Type B pancreatic cell (in vitro differentiated cells): ENCODE measurements around the gene CCND3. TPM values are rescaled to one million over a fixed set of nuclear protein-coding genes. Genes with fewer than 3 reads are reported as not detected.

Experiments used
- DNase-seq: peaks from one replicate; pipeline ENCODE4 v3.0.0; 2021; ENCODE audit warnings: mixed read lengths; ENCODE audit not compliant: unreplicated experiment; ENCODE audit errors: extremely low spot score
- H3K27ac Mint-ChIP-seq: 2 replicates; pipeline ENCODE4 v1.8.0; 2021; ENCODE audit warnings: mild to moderate bottlenecking, mixed read lengths
- H3K27me3 Mint-ChIP-seq: 2 replicates; pipeline ENCODE4 v1.8.0; 2021; ENCODE audit warnings: mixed read lengths
- H3K36me3 Mint-ChIP-seq: 2 replicates; pipeline ENCODE4 v1.8.0; 2021; ENCODE audit warnings: mixed read lengths
- H3K4me1 Mint-ChIP-seq: one replicate; pipeline ENCODE4 v1.8.0; 2021; ENCODE audit warnings: mixed read lengths; ENCODE audit not compliant: unreplicated experiment
- H3K4me3 Mint-ChIP-seq: 2 replicates; pipeline ENCODE4 v1.8.0; 2021; ENCODE audit warnings: mild to moderate bottlenecking, mixed read lengths
- H3K9me3 Mint-ChIP-seq: 2 replicates; pipeline ENCODE4 v1.8.0; 2021; ENCODE audit warnings: mixed read lengths
- total RNA-seq: library from RNA; stranded (reverse); gene quantifications from 2 replicates; pipeline ENCODE4 v1.2.1, GENCODE V29; 2021; ENCODE audit warnings: low replicate concordance
- TF ChIP-seq, protein P1 (sequence below): fragments of 200-600 bp; sonication (generic); conservative IDR thresholded peaks from 2 replicates; pipeline ENCODE4 v1.5.0; 2021; ENCODE audit warnings: antibody characterized with exemption, mild to moderate bottlenecking

The CCND3 gene
- total RNA-seq, 1 donor from 2014 or later = 60.4 TPM

DNA sequence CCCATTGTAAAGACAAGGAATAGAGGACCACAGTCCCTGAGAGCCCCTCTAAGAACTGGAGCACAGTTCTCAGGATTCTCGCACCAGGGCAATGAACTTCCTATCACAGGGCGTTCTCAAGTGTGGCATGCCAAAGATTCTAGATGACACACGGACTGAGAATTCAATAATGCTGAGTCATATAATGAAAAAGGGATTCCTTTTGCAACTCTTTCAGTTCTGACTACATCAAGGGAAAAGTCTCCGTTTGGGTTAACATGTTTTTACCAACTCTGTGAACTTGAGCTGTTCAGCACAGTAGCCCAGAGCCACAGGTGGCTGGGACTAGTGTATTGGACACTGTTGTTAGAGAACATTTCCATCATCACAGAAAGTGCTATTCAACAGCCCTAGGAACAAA is 24.1 kb downstream of the CCND3 start:
- H3K4me1 Mint-ChIP-seq = peaks cover 10% of the 10 kb centered on the region
- DNase-seq = no peak
- H3K27ac Mint-ChIP-seq = peak overlapping the region; percentile 79
- H3K4me3 Mint-ChIP-seq = peak overlapping the region; percentile 67
- H3K36me3 Mint-ChIP-seq = peaks cover 10% of the 10 kb centered on the region
- H3K27me3 Mint-ChIP-seq = no peaks in the 10 kb centered on the region
- TF ChIP-seq, protein P1, sequence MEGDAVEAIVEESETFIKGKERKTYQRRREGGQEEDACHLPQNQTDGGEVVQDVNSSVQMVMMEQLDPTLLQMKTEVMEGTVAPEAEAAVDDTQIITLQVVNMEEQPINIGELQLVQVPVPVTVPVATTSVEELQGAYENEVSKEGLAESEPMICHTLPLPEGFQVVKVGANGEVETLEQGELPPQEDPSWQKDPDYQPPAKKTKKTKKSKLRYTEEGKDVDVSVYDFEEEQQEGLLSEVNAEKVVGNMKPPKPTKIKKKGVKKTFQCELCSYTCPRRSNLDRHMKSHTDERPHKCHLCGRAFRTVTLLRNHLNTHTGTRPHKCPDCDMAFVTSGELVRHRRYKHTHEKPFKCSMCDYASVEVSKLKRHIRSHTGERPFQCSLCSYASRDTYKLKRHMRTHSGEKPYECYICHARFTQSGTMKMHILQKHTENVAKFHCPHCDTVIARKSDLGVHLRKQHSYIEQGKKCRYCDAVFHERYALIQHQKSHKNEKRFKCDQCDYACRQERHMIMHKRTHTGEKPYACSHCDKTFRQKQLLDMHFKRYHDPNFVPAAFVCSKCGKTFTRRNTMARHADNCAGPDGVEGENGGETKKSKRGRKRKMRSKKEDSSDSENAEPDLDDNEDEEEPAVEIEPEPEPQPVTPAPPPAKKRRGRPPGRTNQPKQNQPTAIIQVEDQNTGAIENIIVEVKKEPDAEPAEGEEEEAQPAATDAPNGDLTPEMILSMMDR = no peak
- H3K9me3 Mint-ChIP-seq = no peaks in the 10 kb centered on the region

DNA sequence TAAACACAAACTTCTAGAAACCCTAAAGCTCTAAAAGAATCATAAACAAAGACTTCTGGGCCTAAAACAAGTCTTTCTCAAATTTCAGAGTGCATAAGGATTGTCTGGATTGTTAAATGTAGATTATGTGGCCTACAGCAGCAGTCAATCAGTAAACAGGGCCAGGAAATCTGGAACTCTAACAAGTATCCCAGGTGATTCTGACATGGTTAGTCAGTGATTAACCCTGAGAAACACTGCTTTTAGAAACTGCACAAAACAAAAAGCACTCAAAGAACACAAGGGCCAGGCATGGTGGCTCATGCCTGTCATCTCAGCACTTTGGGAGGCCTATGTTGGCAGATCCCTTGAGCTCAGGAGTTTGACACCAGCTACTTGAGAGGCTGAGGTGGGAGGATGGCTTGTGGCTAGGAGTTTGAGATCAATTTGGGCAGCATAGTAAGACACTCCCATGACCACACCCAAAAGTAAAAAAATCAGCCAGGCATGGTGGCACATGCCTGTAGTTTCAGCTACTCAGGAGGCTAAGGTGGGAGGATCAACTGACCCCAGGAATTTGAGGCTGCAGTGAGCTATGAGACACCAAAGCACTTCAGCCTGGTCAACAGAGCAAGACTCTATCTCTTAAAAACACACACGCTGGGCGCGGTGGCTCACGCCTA is 26.6 kb downstream of the CCND3 start:
- Mint-ChIP-seq H3K27me3 (no peaks in the 10 kb centered on the region), H3K4me1 (peaks cover 3% of the 10 kb centered on the region), H3K36me3 (peaks cover 10% of the 10 kb centered on the region), H3K27ac (no peak overlapping the region), H3K9me3 (no peaks in the 10 kb centered on the region), H3K4me3 (no peak overlapping the region)
- TF ChIP-seq, protein P1 = no peak
- DNase-seq = no peak

DNA sequence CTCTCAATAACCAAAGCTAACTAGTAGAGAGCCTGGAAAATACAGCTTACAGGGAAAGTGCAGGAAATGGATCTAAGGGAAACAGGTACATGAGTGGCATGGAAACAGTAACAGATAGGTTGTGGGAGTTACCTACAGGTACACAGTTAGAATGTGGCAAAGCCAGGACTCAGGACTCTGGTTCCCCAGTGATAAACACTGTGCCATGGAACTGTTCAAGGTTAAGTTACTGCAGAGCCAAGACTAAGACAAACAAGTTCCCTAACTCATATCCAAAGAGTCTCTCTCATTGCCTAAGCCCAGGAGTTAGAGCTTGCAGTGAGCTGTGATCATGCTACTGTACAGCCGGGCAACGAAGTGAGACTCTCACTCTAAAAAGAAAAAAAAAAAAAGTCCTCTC is 27.3 kb downstream of the CCND3 start:
- TF ChIP-seq, protein P1 = no peak
- Mint-ChIP-seq H3K36me3 (peaks cover 10% of the 10 kb centered on the region), H3K4me1 (no peaks in the 10 kb centered on the region), H3K4me3 (no peak overlapping the region), H3K27ac (no peak overlapping the region), H3K9me3 (no peaks in the 10 kb centered on the region), H3K27me3 (no peaks in the 10 kb centered on the region)
- DNase-seq = no peak

DNA sequence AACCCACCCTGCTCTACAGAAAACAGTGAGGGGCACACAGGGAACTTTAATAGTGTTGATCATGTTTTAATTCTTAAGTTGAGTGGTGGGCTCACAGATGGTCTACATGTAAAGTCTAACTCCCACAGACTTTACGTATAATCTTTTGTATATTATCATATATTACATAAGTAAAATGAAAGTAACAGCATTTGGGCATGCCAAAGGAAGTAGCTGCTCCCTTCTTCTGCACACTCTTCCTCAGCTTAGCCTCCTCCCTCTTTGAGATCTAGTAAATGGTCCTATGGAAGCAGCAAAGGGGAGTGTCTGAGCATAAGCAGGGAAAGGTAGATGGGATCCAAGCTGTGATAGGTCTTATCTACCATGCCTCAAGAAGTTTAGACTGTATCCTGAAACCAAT is 31.9 kb downstream of the CCND3 start:
- Mint-ChIP-seq H3K4me3 (no peak overlapping the region), H3K36me3 (peaks cover 19% of the 10 kb centered on the region), H3K27me3 (no peaks in the 10 kb centered on the region), H3K4me1 (no peaks in the 10 kb centered on the region), H3K9me3 (no peaks in the 10 kb centered on the region), H3K27ac (no peak overlapping the region)
- TF ChIP-seq, protein P1 = no peak
- DNase-seq = no peak

DNA sequence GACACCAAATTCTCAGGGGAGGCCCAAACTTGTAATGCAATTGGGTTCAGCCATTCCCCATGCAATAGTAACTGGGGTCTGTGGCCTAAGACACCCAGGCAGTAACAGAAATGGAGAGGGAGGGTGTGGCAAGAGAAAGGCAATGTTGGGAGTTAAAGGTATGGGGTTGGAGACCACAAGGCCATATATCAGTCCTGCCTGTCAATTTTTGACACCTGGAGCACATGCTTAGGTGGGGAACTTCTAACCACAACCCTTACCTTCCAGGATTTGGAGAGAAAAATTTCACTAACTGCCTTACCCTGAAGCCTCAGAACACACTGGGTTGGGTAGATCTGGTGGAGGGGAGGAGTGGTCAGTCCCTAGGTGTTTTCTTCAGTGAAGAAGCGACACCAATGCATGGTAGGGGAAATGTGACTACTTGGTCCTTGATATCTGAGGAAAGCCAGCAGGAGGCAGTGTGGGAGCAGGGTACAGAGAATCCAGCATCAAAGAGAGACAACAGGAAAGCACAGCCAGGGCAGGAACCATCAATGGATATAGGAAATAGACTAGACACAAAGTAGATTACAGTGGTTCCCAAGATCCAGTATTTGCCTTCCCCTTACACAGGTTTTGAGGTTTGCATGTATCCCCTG is 39.6 kb downstream of the CCND3 start:
- no peaks in the 10 kb centered on the region for H3K9me3 Mint-ChIP-seq
- no peak overlapping the region for H3K27ac Mint-ChIP-seq
- TF ChIP-seq, protein P1 = no peak
- no peak for DNase-seq
- H3K4me3 Mint-ChIP-seq = no peak overlapping the region
- no peaks in the 10 kb centered on the region for H3K4me1 Mint-ChIP-seq
- peaks cover 13% of the 10 kb centered on the region for H3K36me3 Mint-ChIP-seq
- H3K27me3 Mint-ChIP-seq = no peaks in the 10 kb centered on the region
